IMR-90 (cell line): ENCODE data around the gene KRT7. TPM values are rescaled to one million over a fixed set of nuclear protein-coding genes. Genes with fewer than 3 reads are reported as not detected.

Experiments
- ATAC-seq: fragments of 200-7000 bp; cut with Tn5 transposase; 2 replicates; pipeline ENCODE4 v1.9.1; 2020; ENCODE audit warnings: low read depth, mild to moderate bottlenecking, moderate library complexity
- BruUV-seq: library from RNA; stranded (reverse); fragments of 400-500 nt; replicated peaks from 2 replicates; lab custom pipeline; 2021; lab: Mats Ljungman, UMichigan
- CTCF ChIA-PET: fragments of 300-600 bp; formaldehyde crosslinking; extraction: SDS; loops from one replicate; lab custom pipeline; 2021; ENCODE audit warnings: antibody characterized with exemption; lab: Yijun Ruan, JAX
- POLR2A ChIA-PET: fragments of 300-600 bp; sonication (Branson Sonifier 250); formaldehyde crosslinking; loops from one replicate; lab custom pipeline; 2022; ENCODE audit warnings: antibody characterized with exemption; ENCODE audit not compliant: unreplicated experiment; lab: Charles Lee
- DNase-seq: peaks from one replicate; pipeline ENCODE4 v3.0.0; 2013
- H2AFZ ChIP-seq: replicated peaks from 2 replicates; pipeline ENCODE3; 2013; ENCODE audit warnings: low read length, mild to moderate bottlenecking; ENCODE audit not compliant: poor library complexity
- H2AK5ac ChIP-seq: 2 replicates; pipeline ENCODE4 v1.6.1; 2013; ENCODE audit warnings: low read depth, low read length, inconsistent platforms
- H2AK9ac ChIP-seq: replicated peaks from 2 replicates; pipeline ENCODE3; 2013; ENCODE audit warnings: mild to moderate bottlenecking, low read depth, low read length, moderate library complexity; ENCODE audit not compliant: poor library complexity
- H2BK120ac ChIP-seq: 2 replicates; pipeline ENCODE4 v1.6.1; 2013; ENCODE audit warnings: low read depth, low read length, inconsistent platforms
- H2BK15ac ChIP-seq: 3 replicates; pipeline ENCODE4 v1.6.1; 2013; ENCODE audit warnings: low read depth, low read length, inconsistent platforms
- H2BK20ac ChIP-seq: 2 replicates; pipeline ENCODE4 v1.6.1; 2013; ENCODE audit warnings: low read depth, mild to moderate bottlenecking, inconsistent platforms, low read length, moderate library complexity
- H2BK5ac ChIP-seq: 2 replicates; pipeline ENCODE4 v1.6.1; 2013; ENCODE audit warnings: mild to moderate bottlenecking, low read depth, low read length, inconsistent platforms; ENCODE audit not compliant: poor library complexity, severe bottlenecking
- H3K14ac ChIP-seq: replicated peaks from 2 replicates; pipeline ENCODE4 v1.6.1; 2013; ENCODE audit warnings: low read depth, low read length, inconsistent platforms
- H3K18ac ChIP-seq: 2 replicates; pipeline ENCODE4 v1.6.1; 2013; ENCODE audit warnings: low read depth, low read length, control low read depth
- H3K23ac ChIP-seq: 2 replicates; pipeline ENCODE4 v1.6.1; 2013; ENCODE audit warnings: low read depth, low read length, inconsistent platforms
- H3K27ac ChIP-seq: 2 replicates; pipeline ENCODE4 v1.5.1; 2013; ENCODE audit warnings: mild to moderate bottlenecking, control low read depth, low read length; ENCODE audit not compliant: insufficient read depth
- H3K27me3 ChIP-seq: 2 replicates; pipeline ENCODE4 v1.6.1; 2013; ENCODE audit warnings: low read length; ENCODE audit not compliant: control insufficient read depth, insufficient read depth
- H3K36me3 ChIP-seq: 2 replicates; pipeline ENCODE4 v1.6.1; 2013; ENCODE audit warnings: low read length, mixed read lengths; ENCODE audit not compliant: control insufficient read depth, insufficient read depth
- H3K4ac ChIP-seq: 2 replicates; pipeline ENCODE4 v1.6.1; 2013; ENCODE audit warnings: low read depth, low read length, inconsistent platforms
- H3K4me1 ChIP-seq: 2 replicates; pipeline ENCODE4 v1.6.1; 2013; ENCODE audit warnings: low read length, mixed read lengths; ENCODE audit not compliant: control insufficient read depth, insufficient read depth
- H3K4me2 ChIP-seq: 2 replicates; pipeline ENCODE4 v1.6.1; 2013; ENCODE audit warnings: low read depth, mild to moderate bottlenecking, control low read depth, low read length, moderate library complexity
- H3K4me3 ChIP-seq: 2 replicates; pipeline ENCODE4 v1.5.1; 2013; ENCODE audit warnings: low read depth, mild to moderate bottlenecking, control low read depth, low read length, moderate library complexity; ENCODE audit not compliant: insufficient read depth
- H3K56ac ChIP-seq: 2 replicates; pipeline ENCODE4 v1.6.1; 2013; ENCODE audit warnings: low read length, inconsistent platforms; ENCODE audit not compliant: insufficient read depth; ENCODE audit errors: extremely low read depth
- H3K79me1 ChIP-seq, 2 experiments: 2 replicates each; pipeline ENCODE4 v1.6.1; 2013; ENCODE audit warnings: low read length in 2 of 2, inconsistent platforms in 1 of 2, low read depth in 1 of 2
- H3K9ac ChIP-seq: 2 replicates; pipeline ENCODE4 v1.6.1; 2013; ENCODE audit warnings: low read depth, low read length, control low read depth
- H3K9me1 ChIP-seq: 2 replicates; pipeline ENCODE4 v1.6.1; 2013; ENCODE audit warnings: low read length, inconsistent platforms; ENCODE audit not compliant: insufficient read depth
- H3K9me3 ChIP-seq: 2 replicates; pipeline ENCODE4 v1.6.1; 2013; ENCODE audit warnings: low read length; ENCODE audit not compliant: control insufficient read depth, insufficient read depth
- H4K20me1 ChIP-seq: 2 replicates; pipeline ENCODE4 v1.6.1; 2013; ENCODE audit warnings: low read length, inconsistent platforms; ENCODE audit not compliant: insufficient read depth
- H4K5ac ChIP-seq: 2 replicates; pipeline ENCODE4 v1.6.1; 2013; ENCODE audit warnings: mild to moderate bottlenecking, low read depth, low read length, control low read depth
- H4K8ac ChIP-seq, 2 experiments: 2 replicates each; pipeline ENCODE4 v1.6.1; 2013; ENCODE audit warnings: low read depth in 2 of 2, low read length in 2 of 2, control low read depth in 1 of 2, inconsistent platforms in 1 of 2
- H4K91ac ChIP-seq: 2 replicates; pipeline ENCODE4 v1.6.1; 2013; ENCODE audit warnings: low read depth, low read length, inconsistent platforms; ENCODE audit not compliant: insufficient read depth
- BHLHE40 ChIP-seq: fragments of 150-350 bp; IDR thresholded peaks from 2 replicates; pipeline ENCODE4 v1.6.1; 2016; ENCODE audit warnings: mild to moderate bottlenecking, low read depth, low read length
- CEBPB ChIP-seq: IDR thresholded peaks from 2 replicates; pipeline ENCODE4 v1.6.1; 2012; ENCODE audit warnings: low read depth, low read length, improper control_type of control experiment
- FOS ChIP-seq: fragments of 150-350 bp; IDR thresholded peaks from 2 replicates; pipeline ENCODE4 v1.6.1; 2016; ENCODE audit warnings: low read depth, low read length
- MXI1 ChIP-seq: IDR thresholded peaks from 2 replicates; pipeline ENCODE4 v1.6.1; 2012; ENCODE audit warnings: low read depth, mild to moderate bottlenecking, low read length, moderate library complexity, borderline replicate concordance
- POLR2A ChIP-seq: IDR thresholded peaks from 2 replicates; pipeline ENCODE4 v1.6.1; 2012; ENCODE audit warnings: mild to moderate bottlenecking, low read depth, low read length
- WGBS, 2 experiments: methylation state at CpG; one replicate each; pipeline versions ENCODE4 v1.1.5 to v1.1.7; 2013; ENCODE audit warnings: missing lambda C conversion rate in 2 of 2; ENCODE audit not compliant: insufficient read length in 1 of 2; ENCODE audit errors: extremely low coverage in 2 of 2; 5-methylcytosine and 5-hydroxymethylcytosine counted together
- dilution Hi-C: fragments of 300-500 bp; cut with HindIII; formaldehyde crosslinking; loops from one replicate; pipeline ENCODE4 v1.14.3; 2018; ENCODE audit warnings: low sequenced_read_pairs; ENCODE audit not compliant: unreplicated experiment
- in situ Hi-C: fragments of 300-500 bp; cut with MboI; formaldehyde crosslinking; loops from 3 replicates; pipeline ENCODE4 v1.14.3; 2019; ENCODE audit warnings: low sequenced_read_pairs, inconsistent platforms, mixed read lengths
- intact Hi-C: fragments of 100-400 bp; cut with micrococcal nuclease; formaldehyde crosslinking; loops from 2 replicates; pipeline ENCODE4 v1.10.0; 2022
- polyA plus RNA-seq, 3 experiments: library from polyadenylated mRNA; depleted of rRNA; stranded (reverse); fragments of >200 nt; gene quantifications; 2 replicates each; pipeline ENCODE4 v1.2.3, GENCODE V29; 2012; ENCODE audit warnings: low replicate concordance in 1 of 3
- total RNA-seq: library from RNA; depleted of rRNA; stranded (reverse); fragments of >200 nt; gene quantifications from 2 replicates; pipeline ENCODE4 v1.2.3, GENCODE V29; 2012
- TF ChIP-seq, protein P1 (sequence below): fragments of 150-350 bp; IDR thresholded peaks from 2 replicates; pipeline ENCODE4 v1.6.1; 2017; ENCODE audit warnings: mild to moderate bottlenecking, antibody characterized with exemption, low read length, low read depth

The KRT7 gene
- total and polyA plus RNA-seq, 2 of the 4 experiments (the other 2 are of a cell fraction), result 0.54 to 1.7 TPM

DNA sequence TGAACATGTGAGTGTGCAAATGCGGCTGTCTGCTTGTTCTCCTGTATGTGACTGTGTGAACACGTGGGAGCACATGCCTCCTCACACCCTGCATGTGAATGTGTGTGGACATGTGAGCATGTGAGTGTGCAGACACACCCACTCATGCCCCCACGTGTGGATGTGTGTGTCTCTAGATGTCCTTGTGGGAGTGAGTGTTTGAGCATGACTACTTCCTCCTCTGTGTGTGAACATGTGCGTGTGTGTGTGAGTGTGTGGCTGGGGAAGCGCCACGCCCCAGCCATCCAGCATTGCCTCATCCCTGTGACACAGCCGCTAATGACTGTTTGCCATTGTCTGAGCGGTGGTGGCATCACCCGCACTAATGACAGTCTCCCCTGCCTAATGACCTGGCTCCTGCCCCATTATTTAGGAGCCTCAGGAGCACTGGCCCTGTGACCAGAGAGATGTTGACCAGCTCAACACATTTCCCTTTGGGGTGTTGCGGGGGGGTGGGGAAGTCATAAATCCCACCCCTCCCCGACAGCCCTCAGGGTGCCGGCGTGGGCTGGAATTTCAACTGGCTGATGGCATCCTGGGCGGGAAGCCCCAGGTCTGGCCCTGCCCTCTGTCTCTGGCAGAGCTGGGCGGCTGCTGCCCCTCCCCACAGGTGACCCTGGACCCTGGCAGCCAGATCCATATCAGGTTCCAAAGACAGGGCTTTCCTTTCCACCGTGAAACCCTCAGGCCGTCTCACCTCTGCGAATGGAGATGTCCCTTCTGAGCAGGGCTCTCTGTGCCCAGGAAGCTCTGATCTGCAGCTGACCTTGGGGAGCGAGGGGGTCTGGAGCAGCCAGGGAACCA lies 29.7 kb upstream of the KRT7 start:
- DNase-seq (peak; percentile 77), ATAC-seq (peak; percentile 4)
- Histone ChIP-seq H4K8ac (peak overlapping the region; percentile 26 to 92; a peak in 3 of 4 replicates), H3K27me3 (no peaks in the 10 kb centered on the region), H3K23ac (peak overlapping the region; percentile 86), H3K4ac (peak overlapping the region; percentile 98), H2BK5ac (peak overlapping the region; percentile 83), H3K18ac (peak overlapping the region; percentile 74), H2BK120ac (peak overlapping the region; percentile 97), H3K14ac (peak overlapping the region; percentile 95), H3K56ac (no peak overlapping the region; the same call in 1 of the 2 replicates), H3K9me3 (no peaks in the 10 kb centered on the region), H2AFZ (peak overlapping the region; percentile 93), H4K5ac (peak overlapping the region; percentile 25; the same call in 1 of the 2 replicates), H2BK20ac (peak overlapping the region; percentile 93), H2AK9ac (peak overlapping the region; percentile 97), H3K36me3 (no peaks in the 10 kb centered on the region), H3K9me1 (peaks cover 24% of the 10 kb centered on the region), H3K4me3 (no peak overlapping the region), H2BK15ac (peak overlapping the region; percentile 80; the same call in 2 of the 3 replicates), H4K20me1 (no peaks in the 10 kb centered on the region), H3K4me2 (no peak overlapping the region), H4K91ac (peak overlapping the region; percentile 96), H3K4me1 (peaks cover 32% of the 10 kb centered on the region), H3K27ac (no peak overlapping the region; the same call in 1 of the 2 replicates), H2AK5ac (peak overlapping the region; percentile 96), H3K79me1 (peaks cover 0 to 4% of the 10 kb centered on the region in 2 experiments; a peak in 1 of 4 replicates), H3K9ac (no peak overlapping the region; the same call in 1 of the 2 replicates)
- POLR2A ChIA-PET, result no interaction called here
- intact Hi-C loops, result no loop called here
- in situ Hi-C loops, result no loop called here
- TF ChIP-seq POLR2A, result no peak
- TF ChIP-seq FOS, result peak; percentile 42; the same call in 1 of the 2 replicates
- TF ChIP-seq MXI1, result peak; percentile 88
- TF ChIP-seq, protein P1, sequence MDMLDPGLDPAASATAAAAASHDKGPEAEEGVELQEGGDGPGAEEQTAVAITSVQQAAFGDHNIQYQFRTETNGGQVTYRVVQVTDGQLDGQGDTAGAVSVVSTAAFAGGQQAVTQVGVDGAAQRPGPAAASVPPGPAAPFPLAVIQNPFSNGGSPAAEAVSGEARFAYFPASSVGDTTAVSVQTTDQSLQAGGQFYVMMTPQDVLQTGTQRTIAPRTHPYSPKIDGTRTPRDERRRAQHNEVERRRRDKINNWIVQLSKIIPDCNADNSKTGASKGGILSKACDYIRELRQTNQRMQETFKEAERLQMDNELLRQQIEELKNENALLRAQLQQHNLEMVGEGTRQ, result peak; percentile 76
- TF ChIP-seq CEBPB, result peak; percentile 92
- TF ChIP-seq BHLHE40, result peak; percentile 83
- CTCF ChIA-PET, result interaction anchor here (1.4 kb wide), 1 partner anchor 11 kb away, joined by 6 read pairs; no protein-coding TSS in a partner anchor
- 70% methylated on average over 3 of the region's 19 CpGs; no CpG with 5 or more reads in 1 of the 2 experiments for WGBS, 2 experiments
- no TSS peak for BruUV-seq
- dilution Hi-C loops, result no loop called here
